ENCODE results near the gene VAMP2. TPM values are rescaled to one million over a fixed set of nuclear protein-coding genes. Genes with fewer than 3 reads are reported as not detected.
"Not testable (repeated sequence)": the region's sequence is repeated elsewhere in the genome, so short reads cannot be mapped to it uniquely, and the experiment has no call there.

Gene VAMP2
- total RNA-seq, 1 experiment from 2014 or later, result 35.1 TPM

- intact Hi-C loops (cut with micrococcal nuclease; ENCODE audit: unreplicated experiment), result loop anchor here (1.0 to 5.0 kb wide), 4 partner anchors 10 to 48 kb away; no protein-coding TSS in a partner anchor
- Histone ChIP-seq H3K4me3 (peak overlapping the region; percentile 63), H3K79me2 (ENCODE audit: low read depth) (no peaks in the 10 kb centered on the region), H3K4me1 (replicated peaks; ENCODE audit: insufficient read depth) (0 out of 2 replicates have a peak, but pooled peaks cover 7% of the 10 kb centered on the region), H3K36me3 (ENCODE audit: low read depth) (no peaks in the 10 kb centered on the region), H4K20me1 (ENCODE audit: insufficient read depth) (no peaks in the 10 kb centered on the region), H3K27me3 (ENCODE audit: insufficient read depth, low read depth) (no peaks in the 10 kb centered on the region), H2AFZ (peak overlapping the region; percentile 75), H3K9me2 (ENCODE audit: insufficient read depth) (no peaks in the 10 kb centered on the region), H3K27ac (peak overlapping the region; percentile 93), H3K9me3 (ENCODE audit: insufficient read depth, low read depth) (no peaks in the 10 kb centered on the region), H3F3A (ENCODE audit: insufficient read depth, low read depth) (peaks cover 20% of the 10 kb centered on the region), H3K4me2 (peak overlapping the region; percentile 82)
- ChIA-PET CTCF (interaction anchor here (0.7 to 1.0 kb wide), 2 partner anchors 16 to 127 kb away, joined by 3 read pairs; no protein-coding TSS in a partner anchor), POLR2A (ENCODE audit: unreplicated experiment) (interaction anchor here (0.6 to 1.2 kb wide), 11 partner anchors 14 to 158 kb away, joined by 3 to 13 read pairs (median 6); partner anchors contain the start of genes BORCS6 and SLC25A35)
- no TSS peak for BruUV-seq (replicated peaks)
- no peak for DNase-seq
- TF ChIP-seq EZH2 (IDR thresholded peaks at IDR 0.05; ENCODE audit: low read depth), result no peak
- TF ChIP-seq, protein P1, sequence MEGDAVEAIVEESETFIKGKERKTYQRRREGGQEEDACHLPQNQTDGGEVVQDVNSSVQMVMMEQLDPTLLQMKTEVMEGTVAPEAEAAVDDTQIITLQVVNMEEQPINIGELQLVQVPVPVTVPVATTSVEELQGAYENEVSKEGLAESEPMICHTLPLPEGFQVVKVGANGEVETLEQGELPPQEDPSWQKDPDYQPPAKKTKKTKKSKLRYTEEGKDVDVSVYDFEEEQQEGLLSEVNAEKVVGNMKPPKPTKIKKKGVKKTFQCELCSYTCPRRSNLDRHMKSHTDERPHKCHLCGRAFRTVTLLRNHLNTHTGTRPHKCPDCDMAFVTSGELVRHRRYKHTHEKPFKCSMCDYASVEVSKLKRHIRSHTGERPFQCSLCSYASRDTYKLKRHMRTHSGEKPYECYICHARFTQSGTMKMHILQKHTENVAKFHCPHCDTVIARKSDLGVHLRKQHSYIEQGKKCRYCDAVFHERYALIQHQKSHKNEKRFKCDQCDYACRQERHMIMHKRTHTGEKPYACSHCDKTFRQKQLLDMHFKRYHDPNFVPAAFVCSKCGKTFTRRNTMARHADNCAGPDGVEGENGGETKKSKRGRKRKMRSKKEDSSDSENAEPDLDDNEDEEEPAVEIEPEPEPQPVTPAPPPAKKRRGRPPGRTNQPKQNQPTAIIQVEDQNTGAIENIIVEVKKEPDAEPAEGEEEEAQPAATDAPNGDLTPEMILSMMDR (conservative IDR thresholded peaks at IDR 0.05), result no peak
These were observed 11.1 kb upstream of the VAMP2 start for GRCh38 chr17:8173871-8174322.

DNA sequence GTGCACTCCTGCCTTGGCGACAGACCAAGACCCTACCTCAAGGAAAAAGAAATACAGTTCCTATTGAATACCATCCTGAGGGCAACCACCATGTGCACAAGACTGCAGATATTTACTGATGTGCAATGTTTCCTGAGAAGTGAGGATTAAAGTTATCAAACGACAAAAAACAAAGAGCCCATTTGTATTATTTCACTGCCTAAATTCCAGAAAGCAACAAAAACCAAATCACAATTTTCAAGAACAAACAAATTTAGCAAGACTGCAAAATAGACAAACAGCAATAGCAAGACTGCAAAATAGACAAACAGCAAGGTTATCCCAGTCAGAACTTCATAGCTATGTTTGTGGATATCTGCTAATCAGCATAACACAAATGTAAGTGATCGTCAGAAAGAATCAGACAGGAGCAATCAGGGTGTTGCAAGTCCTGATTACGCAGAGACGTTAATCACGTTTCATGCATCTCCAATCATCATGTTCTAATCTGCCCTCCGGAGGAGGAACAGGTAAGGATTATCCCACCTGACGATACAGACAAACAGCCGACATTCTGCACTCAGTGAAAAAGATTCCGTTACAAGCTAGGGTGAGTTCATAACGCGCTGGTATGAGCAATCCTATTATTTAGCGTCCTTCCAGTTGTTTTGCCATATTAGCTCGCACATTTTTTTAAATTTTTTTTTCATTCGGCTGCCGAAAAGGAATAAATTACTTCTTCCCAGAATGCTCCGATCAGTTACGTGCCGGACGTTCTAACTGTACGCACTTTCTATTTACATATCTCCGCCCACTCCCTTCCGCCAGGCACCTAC lies 10.5 kb upstream of the VAMP2 start:
- peaks cover 20% of the 10 kb centered on the region for H3F3A ChIP-seq (ENCODE audit: insufficient read depth, low read depth)
- peak overlapping the region; percentile 82 for H3K4me2 ChIP-seq
- H2AFZ ChIP-seq, result peak overlapping the region; percentile 75; the same call in 1 of the 2 replicates
- TSS peak; percentile 99 for BruUV-seq (replicated peaks)
- H3K36me3 ChIP-seq (ENCODE audit: low read depth), result no peaks in the 10 kb centered on the region
- no peaks in the 10 kb centered on the region for H3K9me2 ChIP-seq (ENCODE audit: insufficient read depth)
- CTCF ChIA-PET, result interaction anchor here (0.7 to 1.0 kb wide), 2 partner anchors 15 to 127 kb away, joined by 3 read pairs; no protein-coding TSS in a partner anchor
- H3K4me1 ChIP-seq (replicated peaks; ENCODE audit: insufficient read depth), result 0 out of 2 replicates have a peak, but pooled peaks cover 7% of the 10 kb centered on the region
- H3K9me3 ChIP-seq (ENCODE audit: insufficient read depth, low read depth), result no peaks in the 10 kb centered on the region
- intact Hi-C loops (cut with micrococcal nuclease; ENCODE audit: unreplicated experiment), result loop anchor here (1.0 to 5.0 kb wide), 4 partner anchors 9 to 49 kb away; no protein-coding TSS in a partner anchor
- peak; percentile 79 to 96 for DNase-seq
- H3K4me3 ChIP-seq, result peak overlapping the region; percentile 63
- no peaks in the 10 kb centered on the region for H3K79me2 ChIP-seq (ENCODE audit: low read depth)
- H4K20me1 ChIP-seq (ENCODE audit: insufficient read depth), result no peaks in the 10 kb centered on the region
- TF ChIP-seq, protein P1 (conservative IDR thresholded peaks at IDR 0.05), result no peak
- TF ChIP-seq EZH2 (IDR thresholded peaks at IDR 0.05; ENCODE audit: low read depth), result no peak
- POLR2A ChIA-PET (ENCODE audit: unreplicated experiment), result interaction anchor here (0.5 to 1.2 kb wide), 21 partner anchors 9 to 262 kb away, joined by 3 to 21 read pairs (median 6); partner anchors contain the start of genes BORCS6, CTC1, NDEL1 and SLC25A35
- H3K27ac ChIP-seq, result peak overlapping the region; percentile 93
- H3K27me3 ChIP-seq (ENCODE audit: insufficient read depth, low read depth), result no peaks in the 10 kb centered on the region

DNA sequence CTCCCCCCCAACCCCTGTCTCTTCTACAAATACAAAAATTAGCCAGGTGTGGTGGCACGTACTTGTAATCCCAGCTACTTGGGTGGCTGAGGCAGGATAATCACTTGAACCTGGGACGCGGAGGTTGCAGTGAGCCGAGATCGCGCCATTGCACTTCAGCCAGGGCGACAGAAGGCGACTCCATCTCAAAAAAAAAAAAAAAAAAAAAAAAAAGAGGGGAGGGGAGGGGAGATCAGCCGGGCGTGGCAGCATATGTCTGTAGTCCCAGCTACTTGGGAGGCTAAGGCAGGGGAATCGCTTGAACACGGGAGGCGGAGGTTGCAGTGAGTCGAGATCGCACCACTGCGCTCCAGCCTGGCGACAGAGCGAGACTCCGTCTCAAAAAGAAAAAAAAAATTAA lies 7.4 kb upstream of the VAMP2 start:
- intact Hi-C loops (cut with micrococcal nuclease; ENCODE audit: unreplicated experiment), result loop anchor here (5.0 kb wide), 1 partner anchor 52 kb away; no protein-coding TSS in a partner anchor
- H3K27me3 ChIP-seq (ENCODE audit: insufficient read depth, low read depth); H3K9me3 ChIP-seq (ENCODE audit: insufficient read depth, low read depth); H3K4me3 ChIP-seq; H4K20me1 ChIP-seq (ENCODE audit: insufficient read depth); H3K9me2 ChIP-seq (ENCODE audit: insufficient read depth); CTCF ChIA-PET; H3K4me2 ChIP-seq; H3K36me3 ChIP-seq (ENCODE audit: low read depth); H3K4me1 ChIP-seq (replicated peaks; ENCODE audit: insufficient read depth); H3K79me2 ChIP-seq (ENCODE audit: low read depth); BruUV-seq (replicated peaks); H3K27ac ChIP-seq; DNase-seq; POLR2A ChIA-PET (ENCODE audit: unreplicated experiment); H2AFZ ChIP-seq: not testable (repeated sequence)
- H3F3A ChIP-seq (ENCODE audit: insufficient read depth, low read depth), result peaks cover 20% of the 10 kb centered on the region

Measured in PC-9 (cell line).